Endothelial cell (in vitro differentiated cells): ENCODE results near the gene TBRG4. TPM values are rescaled to one million over a fixed set of nuclear protein-coding genes. Genes with fewer than 3 reads are reported as not detected.

ENCODE experiments used
- DNase-seq: peaks from one replicate; pipeline ENCODE4 v3.0.0; 2021; ENCODE audit warnings: low spot score
- H3K27ac Mint-ChIP-seq: one replicate; pipeline ENCODE4 v1.8.0; 2021; ENCODE audit warnings: mixed read lengths, inconsistent platforms; ENCODE audit not compliant: unreplicated experiment
- H3K27me3 Mint-ChIP-seq: one replicate; pipeline ENCODE4 v1.8.0; 2021; ENCODE audit warnings: mild to moderate bottlenecking, moderate library complexity, mixed read lengths, inconsistent platforms; ENCODE audit not compliant: unreplicated experiment
- H3K36me3 Mint-ChIP-seq: one replicate; pipeline ENCODE4 v1.8.0; 2021; ENCODE audit warnings: mild to moderate bottlenecking, low read depth, mixed read lengths, inconsistent platforms; ENCODE audit not compliant: unreplicated experiment
- H3K4me1 Mint-ChIP-seq: one replicate; pipeline ENCODE4 v1.8.0; 2021; ENCODE audit warnings: mild to moderate bottlenecking, mixed read lengths, inconsistent platforms; ENCODE audit not compliant: unreplicated experiment
- H3K4me3 Mint-ChIP-seq: one replicate; pipeline ENCODE4 v1.8.0; 2021; ENCODE audit warnings: mild to moderate bottlenecking, mixed read lengths, inconsistent platforms; ENCODE audit not compliant: unreplicated experiment
- H3K9me3 Mint-ChIP-seq: one replicate; pipeline ENCODE4 v1.8.0; 2021; ENCODE audit warnings: mixed read lengths, inconsistent platforms; ENCODE audit not compliant: unreplicated experiment
- CTCF ChIP-seq: fragments of 200-600 bp; sonication (generic); IDR thresholded peaks from one replicate; pipeline ENCODE4 v1.5.0; 2021; ENCODE audit warnings: antibody characterized with exemption; ENCODE audit not compliant: unreplicated experiment
- total RNA-seq: library from RNA; stranded (reverse); fragmentation: NEBNext Ultra II Directional; extraction: Animal tissue kit (Norgen Biotek cat#: 25700); gene quantifications from one replicate; pipeline ENCODE4 v1.2.1, GENCODE V29; 2021; ENCODE audit not compliant: unreplicated experiment

Gene TBRG4
- total RNA-seq, 1 donor from 2014 or later: 48.1 TPM

GRCh38 chr7:45158471-45158870, 47.0 kb upstream of the TBRG4 start:
- peaks cover 10% of the 10 kb centered on the region for H3K36me3 Mint-ChIP-seq
- H3K27ac Mint-ChIP-seq: no peak overlapping the region
- H3K4me3 Mint-ChIP-seq: no peak overlapping the region
- DNase-seq: no peak
- H3K4me1 Mint-ChIP-seq: peaks cover 12% of the 10 kb centered on the region
- TF ChIP-seq CTCF: no peak
- no peaks in the 10 kb centered on the region for H3K9me3 Mint-ChIP-seq
- H3K27me3 Mint-ChIP-seq: peaks cover 17% of the 10 kb centered on the region

- Mint-ChIP-seq H3K27ac (no peak within 1 kb of the TSS), H3K4me1 (peaks cover 12% of the 10 kb centered on the region), H3K9me3 (no peaks in the 10 kb centered on the region), H3K27me3 (peaks cover 17% of the 10 kb centered on the region), H3K36me3 (peaks cover 10% of the 10 kb centered on the region), H3K4me3 (peak within 1 kb of the TSS; percentile 84)
- TF ChIP-seq CTCF: no peak
- DNase-seq: no peak
These were observed 46.3 kb upstream of the TBRG4 start, which contains the start of gene RAMP3 for GRCh38 chr7:45157653-45158401. TSS of gene RAMP3 (plus strand) at chr7:45157791. CDS start at chr7:45157829, 38 bp downstream.

GRCh38 chr7:45157286-45157652, 45.8 kb upstream of the TBRG4 start:
- Mint-ChIP-seq H3K4me1 (peaks cover 12% of the 10 kb centered on the region), H3K27me3 (peaks cover 17% of the 10 kb centered on the region), H3K27ac (no peak overlapping the region), H3K4me3 (peak overlapping the region; percentile 84), H3K36me3 (peaks cover 10% of the 10 kb centered on the region), H3K9me3 (no peaks in the 10 kb centered on the region)
- DNase-seq: no peak
- TF ChIP-seq CTCF: no peak

- Mint-ChIP-seq H3K27me3 (peaks cover 17% of the 10 kb centered on the region), H3K4me1 (peaks cover 12% of the 10 kb centered on the region), H3K36me3 (peaks cover 10% of the 10 kb centered on the region), H3K9me3 (no peaks in the 10 kb centered on the region), H3K27ac (no peak overlapping the region), H3K4me3 (peak overlapping the region; percentile 84)
- no peak for DNase-seq
- TF ChIP-seq CTCF: no peak
These were observed 45.2 kb upstream of the TBRG4 start for GRCh38 chr7:45156516-45157272.

- no peak for TF ChIP-seq CTCF
- Mint-ChIP-seq H3K9me3 (no peaks in the 10 kb centered on the region), H3K27me3 (peaks cover 19% of the 10 kb centered on the region), H3K36me3 (peaks cover 10% of the 10 kb centered on the region), H3K27ac (no peak overlapping the region), H3K4me1 (peaks cover 7% of the 10 kb centered on the region), H3K4me3 (no peak overlapping the region)
- DNase-seq: no peak
These were observed 44.4 kb upstream of the TBRG4 start for GRCh38 chr7:45155941-45156340.
